Immature natural killer cell (primary cell): ENCODE data around the gene P2RX1. TPM values are rescaled to one million over a fixed set of nuclear protein-coding genes. Genes with fewer than 3 reads are reported as not detected.
"Not testable (repeated sequence)": the region's sequence is repeated elsewhere in the genome, so short reads cannot be mapped to it uniquely, and the experiment has no call there.

Source experiments
- DNase-seq, 3 donors: peaks; one replicate each; pipeline ENCODE4 v3.0.0; 2022; ENCODE audit warnings: mixed read lengths in 1 of 3
- H3K27ac Mint-ChIP-seq, 6 donors: one replicate each; pipeline ENCODE4 v1.8.0; 2020; ENCODE audit warnings: mixed read lengths in 6 of 6, mild to moderate bottlenecking in 5 of 6, inconsistent platforms in 4 of 6, moderate library complexity in 3 of 6
- H3K27me3 Mint-ChIP-seq, 3 donors: one replicate each; pipeline ENCODE4 v1.8.0; 2020 to 2021; ENCODE audit warnings: low read depth in 3 of 3, mild to moderate bottlenecking in 3 of 3, mixed read lengths in 3 of 3, moderate library complexity in 3 of 3, inconsistent platforms in 1 of 3
- H3K36me3 Mint-ChIP-seq, 3 donors: one replicate each; pipeline ENCODE4 v1.8.0; 2020; ENCODE audit warnings: mixed read lengths in 3 of 3, inconsistent platforms in 2 of 3, mild to moderate bottlenecking in 2 of 3
- H3K4me1 Mint-ChIP-seq, 2 donors: one replicate each; pipeline ENCODE4 v1.8.0; 2020; ENCODE audit warnings: inconsistent platforms in 2 of 2, mild to moderate bottlenecking in 2 of 2, mixed read lengths in 2 of 2, moderate library complexity in 1 of 2
- H3K4me3 Mint-ChIP-seq, 5 donors: one replicate each; pipeline ENCODE4 v1.8.0; 2020; ENCODE audit warnings: mild to moderate bottlenecking in 5 of 5, mixed read lengths in 5 of 5, inconsistent platforms in 3 of 5, moderate library complexity in 3 of 5
- H3K9me3 Mint-ChIP-seq, 6 donors: one replicate each; pipeline ENCODE4 v1.8.0; 2020; ENCODE audit warnings: mild to moderate bottlenecking in 6 of 6, mixed read lengths in 6 of 6, inconsistent platforms in 4 of 6, moderate library complexity in 3 of 6
- polyA plus RNA-seq, 3 donors: library from polyadenylated mRNA; unstranded; fragments of 300-500 nt; fragmentation: Illumina TruSeq; gene quantifications; one replicate each; pipeline ENCODE4 v1.2.3, GENCODE V29; 2021

P2RX1 gene
- polyA plus RNA-seq, 3 donors from 2014 or later: 0.33 TPM; not detected in 2

GRCh38 chr17:3857261-3858105, 58.8 kb downstream of the P2RX1 start:
- Mint-ChIP-seq H3K4me3 (no peak overlapping the region), H3K36me3 (no peaks in the 10 kb centered on the region), H3K27me3 (peaks cover 2 to 6% (median 5%) of the 10 kb centered on the region in 3 donors), H3K9me3 (no peaks in the 10 kb centered on the region), H3K27ac (no peak overlapping the region), H3K4me1 (no peaks in the 10 kb centered on the region)
- DNase-seq: no peak

- not testable (repeated sequence) for H3K4me3 Mint-ChIP-seq, H3K27ac Mint-ChIP-seq, H3K4me1 Mint-ChIP-seq, H3K36me3 Mint-ChIP-seq, H3K9me3 Mint-ChIP-seq, DNase-seq, H3K27me3 Mint-ChIP-seq
These were observed 62.1 kb downstream of the P2RX1 start for GRCh38 chr17:3854204-3854603.

GRCh38 chr17:3852561-3852960, 63.7 kb downstream of the P2RX1 start:
- H3K27ac Mint-ChIP-seq: peak overlapping the region in 1 of 6 donors; percentile 2
- no peaks in the 10 kb centered on the region for H3K4me1 Mint-ChIP-seq
- DNase-seq: no peak
- H3K9me3 Mint-ChIP-seq: no peaks in the 10 kb centered on the region
- no peak overlapping the region for H3K4me3 Mint-ChIP-seq
- peaks cover 0 to 9% (median 9%) of the 10 kb centered on the region in 3 donors for H3K27me3 Mint-ChIP-seq
- no peaks in the 10 kb centered on the region for H3K36me3 Mint-ChIP-seq

- Mint-ChIP-seq H3K4me3 (no peak overlapping the region), H3K27ac (no peak overlapping the region), H3K27me3 (peaks cover 0 to 10% (median 7%) of the 10 kb centered on the region in 3 donors), H3K36me3 (no peaks in the 10 kb centered on the region), H3K4me1 (no peaks in the 10 kb centered on the region), H3K9me3 (no peaks in the 10 kb centered on the region)
- no peak for DNase-seq
These were observed 64.7 kb downstream of the P2RX1 start for GRCh38 chr17:3851461-3852100.

- Mint-ChIP-seq H3K27ac (no peak overlapping the region), H3K36me3 (no peaks in the 10 kb centered on the region), H3K4me3 (no peak overlapping the region), H3K27me3 (peaks cover 0 to 9% (median 9%) of the 10 kb centered on the region in 3 donors), H3K9me3 (no peaks in the 10 kb centered on the region), H3K4me1 (peaks cover 20 to 22% of the 10 kb centered on the region in 2 donors)
- DNase-seq: no peak
These were observed 67.9 kb downstream of the P2RX1 start for GRCh38 chr17:3848229-3848835.

- no peak for DNase-seq
- Mint-ChIP-seq H3K4me1 (peaks cover 22 to 25% of the 10 kb centered on the region in 2 donors), H3K27ac (no peak overlapping the region), H3K36me3 (no peaks in the 10 kb centered on the region), H3K27me3 (peaks cover 0 to 9% (median 9%) of the 10 kb centered on the region in 3 donors), H3K9me3 (no peaks in the 10 kb centered on the region), H3K4me3 (peak overlapping the region in 1 of 5 donors; percentile 51)
These were observed 69.0 kb downstream of the P2RX1 start for GRCh38 chr17:3847165-3847670.

Other genes with a start within 250 kb of the P2RX1 start
- 10 to 100 TPM; 36.1 to 49.2 (median 41.5) TPM for gene TAX1BP3, start 247.9 kb downstream of the P2RX1 start, polyA plus RNA-seq
- gene EMC6, start 247.7 kb downstream of the P2RX1 start, polyA plus RNA-seq: 100 to 1,000 TPM; 104 to 137 (median 135) TPM
- gene P2RX5, start 220.3 kb downstream of the P2RX1 start, polyA plus RNA-seq: 1 to 10 TPM; 5.9 to 8.9 (median 8.4) TPM
- under 1 TPM in 2 of 3 donors, not detected in 1; 0.20 to 0.47 TPM for gene HASPIN, start 192.6 kb downstream of the P2RX1 start, polyA plus RNA-seq
- 10 to 100 TPM; 68.2 to 81.9 (median 81.8) TPM for gene ITGAE, start 115.3 kb downstream of the P2RX1 start, polyA plus RNA-seq
- gene NCBP3, start 70.2 kb downstream of the P2RX1 start, polyA plus RNA-seq: 10 to 100 TPM in 2 of 3 donors, 1 to 10 TPM in 1; 5.7 to 18.3 (median 11.5) TPM
- under 1 TPM in 1 of 3 donors, not detected in 2; 0.08 TPM for gene CAMKK1, start 23.4 kb downstream of the P2RX1 start, polyA plus RNA-seq
- 100 to 1,000 TPM in 1 of 3 donors, 10 to 100 TPM in 2; 29.6 to 116 (median 35.1) TPM for gene ATP2A3, start 48.0 kb upstream of the P2RX1 start, polyA plus RNA-seq
- 10 to 100 TPM in 1 of 3 donors, 1 to 10 TPM in 2; 2.0 to 12.7 (median 3.9) TPM for gene ZZEF1, start 226.6 kb upstream of the P2RX1 start, polyA plus RNA-seq
- gene CYB5D2, start 226.7 kb upstream of the P2RX1 start, polyA plus RNA-seq: 10 to 100 TPM in 2 of 3 donors, 1 to 10 TPM in 1; 9.3 to 11.1 (median 10.9) TPM